Fibroblast of lung (primary cell): Measurements from ENCODE around the gene ZNF407.

Experiments
- EZH2 ChIP-seq: IDR thresholded peaks from 2 replicates; pipeline ENCODE4 v1.5.1; 2012; ENCODE audit warnings: low read length, control low read depth, mild to moderate bottlenecking; ENCODE audit errors: missing control alignments
- TF ChIP-seq, protein P1 (sequence below), 2 donors: IDR thresholded peaks in 1 of 2; conservative IDR thresholded peaks in 1 of 2; 1 replicate in 1 of 2; 2 replicates in 1 of 2; pipeline ENCODE4 v1.5.1; 2011 to 2012; ENCODE audit warnings: low read length in 2 of 2, control low read depth in 1 of 2, inconsistent platforms in 1 of 2, low read depth in 1 of 2, mild to moderate bottlenecking in 1 of 2

DNA sequence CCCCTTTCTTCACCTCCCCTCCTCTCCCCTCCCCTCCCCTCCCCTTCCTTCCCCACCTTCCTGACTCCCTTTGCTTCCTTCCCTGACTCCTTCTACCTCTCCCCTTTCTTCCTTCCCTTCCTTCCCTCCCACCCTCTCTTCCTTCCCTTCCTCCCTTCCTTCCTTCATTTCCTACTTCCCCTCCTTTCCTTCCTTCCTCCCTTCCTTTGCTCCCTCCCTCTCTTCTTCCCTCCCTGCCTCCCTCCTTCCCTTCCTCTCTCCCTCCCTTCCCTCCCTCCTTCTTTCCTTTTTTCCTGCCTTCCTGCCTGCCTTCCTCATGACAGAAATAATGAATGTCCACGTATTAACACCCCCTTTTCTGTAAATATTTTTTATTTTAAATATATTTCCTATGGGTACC is 260.2 kb downstream of the ZNF407 start:
- TF ChIP-seq, protein P1, sequence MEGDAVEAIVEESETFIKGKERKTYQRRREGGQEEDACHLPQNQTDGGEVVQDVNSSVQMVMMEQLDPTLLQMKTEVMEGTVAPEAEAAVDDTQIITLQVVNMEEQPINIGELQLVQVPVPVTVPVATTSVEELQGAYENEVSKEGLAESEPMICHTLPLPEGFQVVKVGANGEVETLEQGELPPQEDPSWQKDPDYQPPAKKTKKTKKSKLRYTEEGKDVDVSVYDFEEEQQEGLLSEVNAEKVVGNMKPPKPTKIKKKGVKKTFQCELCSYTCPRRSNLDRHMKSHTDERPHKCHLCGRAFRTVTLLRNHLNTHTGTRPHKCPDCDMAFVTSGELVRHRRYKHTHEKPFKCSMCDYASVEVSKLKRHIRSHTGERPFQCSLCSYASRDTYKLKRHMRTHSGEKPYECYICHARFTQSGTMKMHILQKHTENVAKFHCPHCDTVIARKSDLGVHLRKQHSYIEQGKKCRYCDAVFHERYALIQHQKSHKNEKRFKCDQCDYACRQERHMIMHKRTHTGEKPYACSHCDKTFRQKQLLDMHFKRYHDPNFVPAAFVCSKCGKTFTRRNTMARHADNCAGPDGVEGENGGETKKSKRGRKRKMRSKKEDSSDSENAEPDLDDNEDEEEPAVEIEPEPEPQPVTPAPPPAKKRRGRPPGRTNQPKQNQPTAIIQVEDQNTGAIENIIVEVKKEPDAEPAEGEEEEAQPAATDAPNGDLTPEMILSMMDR (conservative IDR thresholded peaks at IDR 0.05 in 1 of 2, IDR thresholded peaks at IDR 0.05 in 1 of 2; ENCODE audit: low read depth in 1 of 2, low read length in 2 of 2), result no peak
- no peak for TF ChIP-seq EZH2
